ENCODE results near the gene DIP2A. TPM values are rescaled to one million over a fixed set of nuclear protein-coding genes. Genes with fewer than 3 reads are reported as not detected.

Gene DIP2A
- total and polyA plus RNA-seq, 4 donors: 5.3 to 61.5 (median 28.0) TPM

- DNase-seq: no peak
- H3K27me3 ChIP-seq (ENCODE audit: control insufficient read depth in 1 of 2, insufficient read depth in 2 of 2, low read length in 1 of 2): no peaks in the 10 kb centered on the region
- H3K36me3 ChIP-seq (ENCODE audit: control insufficient read depth in 1 of 2, insufficient read depth in 2 of 2, low read length in 1 of 2): peaks cover 1 to 4% of the 10 kb centered on the region in 2 donors
- no peak for ATAC-seq (ENCODE audit: low FRiP score)
- no peak overlapping the region for H3K27ac ChIP-seq (ENCODE audit: low read depth in 1 of 2, low read length in 2 of 2)
- intact Hi-C loops (cut with DNase I): no loop called here
- H3K9me3 ChIP-seq (ENCODE audit: control insufficient read depth, low read length): no peaks in the 10 kb centered on the region
- no peak overlapping the region for H3K4me3 ChIP-seq (ENCODE audit: low read length in 2 of 2)
- 95 to 96% methylated on average over 7 of the region's 7 CpGs for WGBS, 2 donors
- H3K4me1 ChIP-seq (ENCODE audit: control insufficient read depth in 1 of 2, insufficient read depth in 2 of 2, low read length in 2 of 2): no peaks in the 10 kb centered on the region
Measured at GRCh38 chr21:46477765-46478164, 19.1 kb downstream of the DIP2A start.

GRCh38 chr21:46478910-46479309 lies 20.2 kb downstream of the DIP2A start:
- ATAC-seq (ENCODE audit: low FRiP score) (no peak), DNase-seq (no peak)
- Histone ChIP-seq H3K27me3 (ENCODE audit: control insufficient read depth in 1 of 2, insufficient read depth in 2 of 2, low read length in 1 of 2) (no peaks in the 10 kb centered on the region), H3K4me3 (ENCODE audit: low read length in 2 of 2) (no peak overlapping the region), H3K36me3 (ENCODE audit: control insufficient read depth in 1 of 2, insufficient read depth in 2 of 2, low read length in 1 of 2) (peaks cover 1 to 4% of the 10 kb centered on the region in 2 donors), H3K4me1 (ENCODE audit: control insufficient read depth in 1 of 2, insufficient read depth in 2 of 2, low read length in 2 of 2) (no peaks in the 10 kb centered on the region), H3K27ac (ENCODE audit: low read depth in 1 of 2, low read length in 2 of 2) (no peak overlapping the region), H3K9me3 (ENCODE audit: control insufficient read depth, low read length) (no peaks in the 10 kb centered on the region)
- WGBS, 2 donors: 67% methylated on average over 2 of the region's 2 CpGs
- intact Hi-C loops (cut with DNase I): no loop called here

- no peaks in the 10 kb centered on the region for H3K4me1 ChIP-seq (ENCODE audit: control insufficient read depth in 1 of 2, insufficient read depth in 2 of 2, low read length in 2 of 2)
Measured at GRCh38 chr21:46480466-46480865, 21.8 kb downstream of the DIP2A start.

GRCh38 chr21:46482225-46482845 lies 23.6 kb downstream of the DIP2A start:
- intact Hi-C loops (cut with DNase I): no loop called here
- 90 to 91% methylated on average over 6 of the region's 6 CpGs for WGBS, 2 donors
- H3K36me3 ChIP-seq (ENCODE audit: control insufficient read depth in 1 of 2, insufficient read depth in 2 of 2, low read length in 1 of 2): peaks cover 0 to 4% of the 10 kb centered on the region in 2 donors
- H3K9me3 ChIP-seq (ENCODE audit: control insufficient read depth, low read length): no peaks in the 10 kb centered on the region
- no peaks in the 10 kb centered on the region for H3K4me1 ChIP-seq (ENCODE audit: control insufficient read depth in 1 of 2, insufficient read depth in 2 of 2, low read length in 2 of 2)
- ATAC-seq (ENCODE audit: low FRiP score) (no peak), DNase-seq (no peak)
- no peak overlapping the region for H3K4me3 ChIP-seq (ENCODE audit: low read length in 2 of 2)
- H3K27me3 ChIP-seq (ENCODE audit: control insufficient read depth in 1 of 2, insufficient read depth in 2 of 2, low read length in 1 of 2): no peaks in the 10 kb centered on the region
- no peak overlapping the region for H3K27ac ChIP-seq (ENCODE audit: low read depth in 1 of 2, low read length in 2 of 2)

More at GRCh38 chr21:46480466-46480865, 21.8 kb downstream of the DIP2A start:
- no peak overlapping the region for H3K4me3 ChIP-seq (ENCODE audit: low read length in 2 of 2)
- H3K36me3 ChIP-seq (ENCODE audit: control insufficient read depth in 1 of 2, insufficient read depth in 2 of 2, low read length in 1 of 2): peaks cover 0 to 4% of the 10 kb centered on the region in 2 donors
- no peak overlapping the region for H3K27ac ChIP-seq (ENCODE audit: low read depth in 1 of 2, low read length in 2 of 2)
- 91 to 93% methylated on average over 5 of the region's 5 CpGs for WGBS, 2 donors
- DNase-seq (no peak), ATAC-seq (ENCODE audit: low FRiP score) (no peak)
- intact Hi-C loops (cut with DNase I): no loop called here
- H3K27me3 ChIP-seq (ENCODE audit: control insufficient read depth in 1 of 2, insufficient read depth in 2 of 2, low read length in 1 of 2): no peaks in the 10 kb centered on the region
- no peaks in the 10 kb centered on the region for H3K9me3 ChIP-seq (ENCODE audit: control insufficient read depth, low read length)

- intact Hi-C loops (cut with DNase I): no loop called here
- H3K27ac ChIP-seq (ENCODE audit: low read depth in 1 of 2, low read length in 2 of 2): no peak overlapping the region
- H3K4me1 ChIP-seq (ENCODE audit: control insufficient read depth in 1 of 2, insufficient read depth in 2 of 2, low read length in 2 of 2): no peaks in the 10 kb centered on the region
- H3K9me3 ChIP-seq (ENCODE audit: control insufficient read depth, low read length): no peaks in the 10 kb centered on the region
- ATAC-seq (ENCODE audit: low FRiP score) (no peak), DNase-seq (no peak)
- H3K4me3 ChIP-seq (ENCODE audit: low read length in 2 of 2): no peak overlapping the region
- peaks cover 0 to 4% of the 10 kb centered on the region in 2 donors for H3K36me3 ChIP-seq (ENCODE audit: control insufficient read depth in 1 of 2, insufficient read depth in 2 of 2, low read length in 1 of 2)
- H3K27me3 ChIP-seq (ENCODE audit: control insufficient read depth in 1 of 2, insufficient read depth in 2 of 2, low read length in 1 of 2): no peaks in the 10 kb centered on the region
- 86 to 87% methylated on average over 2 of the region's 2 CpGs for WGBS, 2 donors
Measured at GRCh38 chr21:46482846-46483231, 24.1 kb downstream of the DIP2A start.

- intact Hi-C loops (cut with DNase I): no loop called here
- peaks cover 0 to 4% of the 10 kb centered on the region in 2 donors for H3K36me3 ChIP-seq (ENCODE audit: control insufficient read depth in 1 of 2, insufficient read depth in 2 of 2, low read length in 1 of 2)
- H3K9me3 ChIP-seq (ENCODE audit: control insufficient read depth, low read length): no peaks in the 10 kb centered on the region
- no peak overlapping the region for H3K27ac ChIP-seq (ENCODE audit: low read depth in 1 of 2, low read length in 2 of 2)
- H3K27me3 ChIP-seq (ENCODE audit: control insufficient read depth in 1 of 2, insufficient read depth in 2 of 2, low read length in 1 of 2): no peaks in the 10 kb centered on the region
- H3K4me1 ChIP-seq (ENCODE audit: control insufficient read depth in 1 of 2, insufficient read depth in 2 of 2, low read length in 2 of 2): no peaks in the 10 kb centered on the region
- WGBS, 2 donors: 75 to 79% methylated on average over 6 of the region's 6 CpGs
- no peak for ATAC-seq (ENCODE audit: low FRiP score)
- no peak overlapping the region for H3K4me3 ChIP-seq (ENCODE audit: low read length in 2 of 2)
- DNase-seq: no peak
Measured at GRCh38 chr21:46483300-46484295, 24.9 kb downstream of the DIP2A start.

GRCh38 chr21:46486481-46487126 lies 27.9 kb downstream of the DIP2A start:
- no peak for DNase-seq
- WGBS, 2 donors: 90 to 95% methylated on average over 4 of the region's 4 CpGs

GRCh38 chr21:46489162-46489663 lies 30.5 kb downstream of the DIP2A start:
- ATAC-seq (ENCODE audit: low FRiP score): peak; percentile 15
- intact Hi-C loops (cut with DNase I): no loop called here
- no peaks in the 10 kb centered on the region for H3K9me3 ChIP-seq (ENCODE audit: control insufficient read depth, low read length)
- peaks cover 0 to 4% of the 10 kb centered on the region in 2 donors for H3K36me3 ChIP-seq (ENCODE audit: control insufficient read depth in 1 of 2, insufficient read depth in 2 of 2, low read length in 1 of 2)
- WGBS, 2 donors: 88 to 92% methylated on average over 6 of the region's 6 CpGs
- DNase-seq: no peak
- no peaks in the 10 kb centered on the region for H3K27me3 ChIP-seq (ENCODE audit: control insufficient read depth in 1 of 2, insufficient read depth in 2 of 2, low read length in 1 of 2)
- H3K4me3 ChIP-seq (ENCODE audit: low read length in 2 of 2): no peak overlapping the region
- H3K27ac ChIP-seq (ENCODE audit: low read depth in 1 of 2, low read length in 2 of 2): no peak overlapping the region
- H3K4me1 ChIP-seq (ENCODE audit: control insufficient read depth in 1 of 2, insufficient read depth in 2 of 2, low read length in 2 of 2): no peaks in the 10 kb centered on the region

More at GRCh38 chr21:46486481-46487126, 27.9 kb downstream of the DIP2A start:
- H3K4me3 ChIP-seq (ENCODE audit: low read length in 2 of 2): no peak overlapping the region
- no peak for ATAC-seq (ENCODE audit: low FRiP score)
- no peaks in the 10 kb centered on the region for H3K36me3 ChIP-seq (ENCODE audit: control insufficient read depth in 1 of 2, insufficient read depth in 2 of 2, low read length in 1 of 2)
- intact Hi-C loops (cut with DNase I): no loop called here
- H3K4me1 ChIP-seq (ENCODE audit: control insufficient read depth in 1 of 2, insufficient read depth in 2 of 2, low read length in 2 of 2): no peaks in the 10 kb centered on the region
- no peaks in the 10 kb centered on the region for H3K27me3 ChIP-seq (ENCODE audit: control insufficient read depth in 1 of 2, insufficient read depth in 2 of 2, low read length in 1 of 2)
- H3K9me3 ChIP-seq (ENCODE audit: control insufficient read depth, low read length): no peaks in the 10 kb centered on the region
- H3K27ac ChIP-seq (ENCODE audit: low read depth in 1 of 2, low read length in 2 of 2): no peak overlapping the region

Measured in aorta (tissue), 5 donors.